Heart left ventricle (tissue), 16 donors: Measurements from ENCODE around the gene SLC5A10. TPM values are rescaled to one million over a fixed set of nuclear protein-coding genes. Genes with fewer than 3 reads are reported as not detected.

Source experiments
- ATAC-seq, 4 donors: fragments of 200-7000 bp; cut with Tn5 transposase; one replicate each; pipeline ENCODE4 v1.9.1; 2020 to 2022; ENCODE audit warnings: moderate library complexity in 4 of 4, mild to moderate bottlenecking in 3 of 4, moderate number of reproducible peaks in 1 of 4
- DNase-seq, 5 donors: peaks; one replicate each; pipeline ENCODE4 v3.0.0-alpha.2; 2020
- H3K27ac ChIP-seq, 12 donors: fragments of 200-600 bp; sonication (generic) in 4 of 12; one replicate each; pipeline versions ENCODE4 v1.5.0 to v1.8.0; 2016 to 2022; ENCODE audit warnings: mild to moderate bottlenecking in 2 of 12
- H3K27me3 ChIP-seq, 9 donors: fragments of 200-600 bp; sonication (generic) in 2 of 9; one replicate each; pipeline versions ENCODE4 v1.5.1 to v1.8.0; 2016 to 2022; ENCODE audit warnings: mild to moderate bottlenecking in 3 of 9
- H3K36me3 ChIP-seq, 9 donors: fragments of 200-600 bp; sonication (generic) in 2 of 9; one replicate each; pipeline versions ENCODE4 v1.5.0 to v1.8.0; 2018 to 2022; ENCODE audit warnings: mild to moderate bottlenecking in 2 of 9
- H3K4me1 ChIP-seq, 12 donors: fragments of 200-600 bp; sonication (generic) in 4 of 12; one replicate each; pipeline versions ENCODE4 v1.5.0 to v1.8.0; 2016 to 2022; ENCODE audit warnings: mild to moderate bottlenecking in 3 of 12
- H3K4me3 ChIP-seq, 12 donors: fragments of 200-600 bp; sonication (generic) in 4 of 12; one replicate each; pipeline versions ENCODE4 v1.5.0 to v1.8.0; 2017 to 2022; ENCODE audit warnings: mild to moderate bottlenecking in 9 of 12, moderate library complexity in 4 of 12
- H3K9me3 ChIP-seq, 12 donors: fragments of 200-600 bp; sonication (generic) in 4 of 12; one replicate each; pipeline versions ENCODE4 v1.5.0 to v1.8.0; 2016 to 2022; ENCODE audit warnings: mild to moderate bottlenecking in 1 of 12
- POLR2A ChIP-seq, 2 donors: fragments of 450-650 bp; IDR thresholded peaks; one replicate each; pipeline ENCODE4 v1.6.1; 2017; ENCODE audit warnings: antibody characterized with exemption in 2 of 2, mild to moderate bottlenecking in 2 of 2, moderate library complexity in 2 of 2
- WGBS, 4 donors: extraction: QIAGEN DNeasy Blood & Tissue Kit in 2 of 4; methylation state at CpG; one replicate each; pipeline versions ENCODE4 v1.1.5 to v1.1.7; 2013 to 2018; 5-methylcytosine and 5-hydroxymethylcytosine counted together
- intact Hi-C, 10 donors: fragments of 100-400 bp; cut with DNase I; formaldehyde crosslinking; loops; one replicate each; pipeline versions ENCODE4 v1.11.1 to v1.14.2; 2022
- polyA plus RNA-seq, 2 donors: library from polyadenylated mRNA; stranded (reverse); fragments of 200-250 nt; gene quantifications; one replicate each; pipeline ENCODE4 v1.2.3, GENCODE V29; 2013
- total RNA-seq, 9 donors: library from RNA; depleted of rRNA in 2 of 9; stranded (reverse); fragments of >200 nt in 2 of 9; fragmentation: NEBNext Ultra II Directional in 3 of 9; extraction: Animal tissue kit (Norgen Biotek cat#: 25700) in 3 of 9; gene quantifications; one replicate each; pipeline versions ENCODE4 v1.1.0 to v1.2.4, GENCODE V29; 2016 to 2023
- TF ChIP-seq, protein P1 (sequence below), 12 donors: fragments of 200-600 bp; sonication (generic) in 4 of 12; IDR thresholded peaks; one replicate each; pipeline versions ENCODE4 v1.5.0 to v1.8.0; 2018 to 2022; ENCODE audit warnings: antibody characterized with exemption in 12 of 12, mild to moderate bottlenecking in 5 of 12
- donor health status: ischemic (EF 13 %, LVEDD 7.1; RV severe dilation, severe dysfunction).
- donor health status: healthy with polysubstance abuse.
- donor health status: DM: no; HTN: yes; CAD: no.
- donor health status: DM: no; HTN: no; CAD: no.
- donor health status: ischemic (EF 25% LVEDD 6.9; RV normal size, moderate dysfunction).
- donor health status: ischemic (EF 25% LVEDD 5.7; RV mildly dilated, moderate dysfunction).
- donor health status: healthy.
- donor health status: DM: yes; HTN: yes; CAD: no.
- donor health status: ischemic (EF 35%, LVEDD 5.7; RV mildly dilated, moderate dysfunction).
- donor health status: nonischemic (EF 11% LVEDD 7.7; RV severe dilation, severe dysfunction).
- donor health status: DM: yes; HTN: yes; CAD: no.
- donor health status: PGD.
- donor health status: ischemic (EF 29% LVEDD 5.4; RV normal size, mild dysfunction).
- donor health status: nonischemic (EF 23%, LVEDD 6.1; RV moderate dilation, normal function).

SLC5A10 gene
- total and polyA plus RNA-seq, 11 donors: 0.04 to 0.31 (median 0.09) TPM; not detected in 7

DNA sequence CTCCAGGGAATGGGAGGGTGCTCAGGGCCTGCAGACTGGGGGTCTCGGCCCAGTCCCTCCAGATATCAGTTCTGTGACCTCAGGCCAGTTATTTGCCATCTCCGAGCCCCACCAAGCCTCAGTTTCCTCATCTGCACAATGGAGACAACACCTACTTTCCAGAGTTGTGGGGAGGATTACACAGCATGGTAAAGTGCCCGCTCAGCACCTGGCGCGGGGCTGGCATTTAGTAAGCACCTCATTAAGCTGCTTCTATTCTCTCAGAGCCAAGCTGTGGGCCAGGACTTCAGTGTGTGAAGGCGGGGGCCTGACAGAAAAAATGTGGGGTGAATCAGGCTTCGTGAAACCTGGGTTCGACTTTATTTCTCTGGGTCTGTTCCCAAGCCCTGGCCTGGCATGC is 47.4 kb downstream of the SLC5A10 start:
- 93 to 98% (median 96%) methylated on average over 8 of the region's 8 CpGs for WGBS, 4 donors
- peaks cover 0 to 18% (median 4%) of the 10 kb centered on the region in 12 donors for H3K9me3 ChIP-seq
- H3K36me3 ChIP-seq: no peaks in the 10 kb centered on the region
- intact Hi-C loops: no loop called here
- no peak for ATAC-seq
- no peak overlapping the region for H3K27ac ChIP-seq
- H3K4me3 ChIP-seq: no peak overlapping the region
- DNase-seq: no peak
- TF ChIP-seq, protein P1, sequence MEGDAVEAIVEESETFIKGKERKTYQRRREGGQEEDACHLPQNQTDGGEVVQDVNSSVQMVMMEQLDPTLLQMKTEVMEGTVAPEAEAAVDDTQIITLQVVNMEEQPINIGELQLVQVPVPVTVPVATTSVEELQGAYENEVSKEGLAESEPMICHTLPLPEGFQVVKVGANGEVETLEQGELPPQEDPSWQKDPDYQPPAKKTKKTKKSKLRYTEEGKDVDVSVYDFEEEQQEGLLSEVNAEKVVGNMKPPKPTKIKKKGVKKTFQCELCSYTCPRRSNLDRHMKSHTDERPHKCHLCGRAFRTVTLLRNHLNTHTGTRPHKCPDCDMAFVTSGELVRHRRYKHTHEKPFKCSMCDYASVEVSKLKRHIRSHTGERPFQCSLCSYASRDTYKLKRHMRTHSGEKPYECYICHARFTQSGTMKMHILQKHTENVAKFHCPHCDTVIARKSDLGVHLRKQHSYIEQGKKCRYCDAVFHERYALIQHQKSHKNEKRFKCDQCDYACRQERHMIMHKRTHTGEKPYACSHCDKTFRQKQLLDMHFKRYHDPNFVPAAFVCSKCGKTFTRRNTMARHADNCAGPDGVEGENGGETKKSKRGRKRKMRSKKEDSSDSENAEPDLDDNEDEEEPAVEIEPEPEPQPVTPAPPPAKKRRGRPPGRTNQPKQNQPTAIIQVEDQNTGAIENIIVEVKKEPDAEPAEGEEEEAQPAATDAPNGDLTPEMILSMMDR (IDR thresholded peaks at IDR 0.05): no peak
- no peak for TF ChIP-seq POLR2A (IDR thresholded peaks at IDR 0.05)
- H3K27me3 ChIP-seq: no peaks in the 10 kb centered on the region
- peaks cover 0 to 17% (median 3%) of the 10 kb centered on the region in 12 donors for H3K4me1 ChIP-seq

DNA sequence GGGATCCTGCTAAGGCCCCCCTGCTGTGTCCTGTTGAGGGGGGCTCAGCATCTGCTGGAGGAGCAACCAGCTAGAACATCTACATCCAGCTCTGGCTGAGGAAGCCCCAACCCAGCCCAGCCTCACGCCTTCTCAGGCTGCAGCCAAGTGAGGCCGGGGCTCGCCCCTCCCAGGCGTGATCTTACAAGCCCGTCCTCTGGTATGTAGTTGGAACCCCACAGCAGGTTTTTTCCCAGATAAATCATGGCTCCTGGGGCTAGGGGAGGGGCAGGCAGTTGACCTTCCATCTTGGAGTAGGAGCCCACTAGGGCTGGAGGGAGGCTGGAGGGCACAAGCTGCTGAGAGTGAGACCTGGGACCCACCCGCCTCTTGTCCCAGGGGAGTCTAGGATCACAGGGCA is 47.9 kb downstream of the SLC5A10 start:
- DNase-seq: no peak
- no peak for ATAC-seq
- intact Hi-C loops: loop anchor here in 2 of 10 donors (5.0 to 10.0 kb wide), 2 partner anchors 45 to 48 kb away; partner anchors contain the start of gene SLC5A10 (in 2 of the 2)

DNA sequence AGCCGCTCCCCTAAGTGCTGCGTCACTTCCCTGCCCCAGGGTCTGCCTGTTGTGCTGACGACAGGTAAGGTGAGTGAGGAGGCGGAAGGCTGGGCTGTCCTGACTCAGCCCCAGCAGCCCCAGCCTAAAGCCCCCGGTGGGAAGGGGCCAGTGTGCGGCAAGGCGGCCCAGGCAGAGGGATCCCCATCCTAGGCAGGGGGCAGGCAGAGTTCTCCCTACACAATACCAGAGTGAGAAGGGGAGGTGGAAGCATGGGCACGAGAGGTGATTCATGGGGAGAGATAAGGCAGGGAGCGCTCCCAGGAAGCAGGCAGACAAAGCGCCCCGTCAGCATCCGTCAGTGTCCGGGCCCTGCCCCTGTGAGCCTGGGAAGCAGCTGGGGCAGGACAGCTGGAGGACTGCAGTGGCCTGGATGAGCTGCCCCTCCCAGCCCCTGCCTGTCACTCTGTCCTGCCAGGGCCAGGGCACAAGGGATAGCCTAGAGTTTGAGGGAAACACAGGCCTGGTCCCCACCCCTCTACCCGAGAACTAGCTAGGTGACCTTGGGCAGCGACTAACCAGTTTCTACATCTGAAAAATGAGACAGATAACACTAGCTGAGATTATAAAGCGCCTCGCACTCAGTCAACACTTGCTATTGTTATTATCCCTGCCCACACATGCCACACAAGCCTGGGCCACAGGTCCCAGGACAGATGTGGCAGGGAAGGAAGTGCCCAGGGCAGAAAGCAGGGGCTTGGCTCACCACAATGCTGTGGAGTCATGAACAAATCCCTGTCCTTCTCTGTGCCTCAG is 48.8 kb downstream of the SLC5A10 start:
- 73 to 84% (median 81%) methylated on average over 12 to 17 of the region's 17 CpGs for WGBS, 4 donors
- H3K27me3 ChIP-seq: no peaks in the 10 kb centered on the region
- TF ChIP-seq POLR2A (IDR thresholded peaks at IDR 0.05): no peak
- TF ChIP-seq, protein P1 (IDR thresholded peaks at IDR 0.05): no peak
- no peaks in the 10 kb centered on the region for H3K36me3 ChIP-seq
- ATAC-seq (no peak), DNase-seq (no peak)
- peaks cover 0 to 7% (median 0%) of the 10 kb centered on the region in 12 donors for H3K9me3 ChIP-seq
- intact Hi-C loops: loop anchor here in 2 of 10 donors (5.0 to 10.0 kb wide), 2 partner anchors 46 to 48 kb away; partner anchors contain the start of gene SLC5A10 (in 2 of the 2)
- H3K27ac ChIP-seq: no peak overlapping the region
- no peak overlapping the region for H3K4me3 ChIP-seq
- peaks cover 0 to 23% (median 3%) of the 10 kb centered on the region in 12 donors for H3K4me1 ChIP-seq

More for the DNA sequence above, 47.9 kb downstream of the SLC5A10 start:
- no peaks in the 10 kb centered on the region for H3K27me3 ChIP-seq
- peaks cover 0 to 15% (median 4%) of the 10 kb centered on the region in 12 donors for H3K9me3 ChIP-seq
- H3K36me3 ChIP-seq: no peaks in the 10 kb centered on the region
- no peak overlapping the region for H3K27ac ChIP-seq
- 89 to 96% (median 89%) methylated on average over 6 of the region's 6 CpGs; no CpG with 5 or more reads in 1 of the 4 donors for WGBS, 4 donors
- no peak for TF ChIP-seq POLR2A (IDR thresholded peaks at IDR 0.05)
- TF ChIP-seq, protein P1 (IDR thresholded peaks at IDR 0.05): no peak
- H3K4me1 ChIP-seq: peaks cover 0 to 20% (median 3%) of the 10 kb centered on the region in 12 donors
- H3K4me3 ChIP-seq: no peak overlapping the region

DNA sequence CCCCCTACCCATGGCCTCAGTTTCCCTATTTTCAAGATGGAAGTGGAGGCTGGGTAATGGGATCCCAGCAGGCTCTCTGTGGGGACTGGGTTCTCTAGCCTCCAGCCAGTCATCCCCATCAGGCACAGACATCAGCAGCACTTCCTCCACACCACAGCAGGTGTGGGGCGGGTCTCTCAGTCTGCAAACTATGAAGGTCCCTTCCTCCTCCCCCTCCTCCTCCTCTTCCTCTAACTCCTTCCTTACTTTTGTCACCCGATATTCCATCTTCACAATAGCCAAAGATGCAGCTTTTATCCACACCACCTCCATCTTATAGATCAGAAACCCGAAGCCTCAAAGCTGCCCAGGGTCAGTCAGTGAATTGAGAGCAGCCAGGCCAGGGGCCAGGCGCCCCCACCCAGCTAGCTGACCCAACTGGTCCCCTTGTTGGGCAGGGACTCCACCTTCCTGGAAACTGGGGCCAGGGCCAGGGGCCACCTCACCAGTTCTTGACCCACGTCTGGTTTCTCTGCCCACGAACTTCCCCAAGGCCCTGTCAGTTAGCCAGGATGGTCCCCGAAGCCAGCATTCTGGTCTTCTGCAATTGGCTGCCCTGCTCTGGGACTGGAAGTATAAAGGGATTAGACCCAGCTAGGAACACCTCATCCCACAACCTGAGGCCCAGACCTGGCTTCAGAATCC is 50.1 kb downstream of the SLC5A10 start:
- Histone ChIP-seq H3K4me3 (no peak overlapping the region), H3K36me3 (no peaks in the 10 kb centered on the region), H3K9me3 (peaks cover 0 to 6% (median 0%) of the 10 kb centered on the region in 12 donors), H3K27me3 (no peaks in the 10 kb centered on the region), H3K4me1 (peaks cover 0 to 23% (median 3%) of the 10 kb centered on the region in 12 donors), H3K27ac (no peak overlapping the region)
- TF ChIP-seq, protein P1 (IDR thresholded peaks at IDR 0.05): no peak
- no peak for TF ChIP-seq POLR2A (IDR thresholded peaks at IDR 0.05)
- DNase-seq (no peak), ATAC-seq (no peak)
- intact Hi-C loops: loop anchor here in 3 of 10 donors (2.0 to 10.0 kb wide), 3 partner anchors 47 to 67 kb away; partner anchors contain the start of gene SLC5A10 (in 2 of the 3)
- 76 to 79% (median 76%) methylated on average over 7 of the region's 7 CpGs for WGBS, 4 donors
